DMS 273 (cell line): ENCODE measurements around the gene ACER3.
"Not testable (repeated sequence)": the region's sequence is repeated elsewhere in the genome, so short reads cannot be mapped to it uniquely, and the experiment has no call there.

Experiments
- DNase-seq: peaks from one replicate; lab custom pipeline; 2025; ENCODE audit not compliant: unreplicated experiment; lab: John Stamatoyannopoulos, UW

ACER3 gene

GRCh38 chr11:76987203-76987602 is 126.5 kb downstream of the ACER3 start:
- no peak for DNase-seq

DNA sequence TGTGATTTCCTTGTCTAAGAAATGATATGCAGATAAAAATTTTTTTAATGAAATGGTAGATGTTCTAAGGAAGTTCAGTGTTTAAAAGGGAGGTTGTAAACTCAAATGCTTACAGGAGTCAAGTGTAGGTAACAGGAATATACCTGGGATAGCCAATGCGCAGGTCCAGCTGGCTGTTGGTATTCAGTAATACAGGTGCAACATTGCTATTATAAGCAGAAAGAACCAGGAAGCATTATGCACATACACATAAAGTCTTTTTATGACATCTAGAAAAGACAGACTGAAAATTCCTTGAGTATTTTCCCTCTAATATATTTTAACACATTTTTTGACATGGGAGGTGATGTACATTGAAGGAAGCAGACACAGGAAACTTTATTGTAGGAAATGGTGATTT is 129.9 kb downstream of the ACER3 start:
- no peak for DNase-seq

- no peak for DNase-seq
Observed at GRCh38 chr11:76995081-76995576, 134.4 kb downstream of the ACER3 start.

- no peak for DNase-seq
Observed at GRCh38 chr11:76997512-76997911, 136.8 kb downstream of the ACER3 start.

GRCh38 chr11:76999597-76999996 is 138.9 kb downstream of the ACER3 start:
- no peak for DNase-seq

DNA sequence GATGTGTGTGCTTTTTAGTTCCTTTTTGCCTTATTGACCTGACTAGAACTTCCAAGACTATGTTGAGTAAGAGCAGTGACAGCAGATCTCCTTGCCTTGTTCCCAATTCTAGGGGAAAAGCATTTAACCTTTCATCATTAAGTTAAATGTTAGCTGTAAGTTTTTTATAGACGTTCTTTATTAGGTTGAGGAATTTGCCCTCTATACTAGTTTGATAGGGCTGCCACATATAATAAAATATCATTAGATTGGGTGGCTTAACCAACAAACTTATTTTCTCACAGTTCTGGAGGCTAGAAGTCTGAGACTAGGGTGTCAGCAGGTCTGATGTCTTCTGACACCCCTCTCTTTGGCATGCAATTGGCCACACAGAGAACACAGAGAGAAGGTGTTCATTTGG is 140.9 kb downstream of the ACER3 start:
- no peak for DNase-seq

GRCh38 chr11:77002776-77003175 is 142.1 kb downstream of the ACER3 start:
- no peak for DNase-seq

GRCh38 chr11:77003963-77004362 is 143.2 kb downstream of the ACER3 start:
- DNase-seq = no peak

DNA sequence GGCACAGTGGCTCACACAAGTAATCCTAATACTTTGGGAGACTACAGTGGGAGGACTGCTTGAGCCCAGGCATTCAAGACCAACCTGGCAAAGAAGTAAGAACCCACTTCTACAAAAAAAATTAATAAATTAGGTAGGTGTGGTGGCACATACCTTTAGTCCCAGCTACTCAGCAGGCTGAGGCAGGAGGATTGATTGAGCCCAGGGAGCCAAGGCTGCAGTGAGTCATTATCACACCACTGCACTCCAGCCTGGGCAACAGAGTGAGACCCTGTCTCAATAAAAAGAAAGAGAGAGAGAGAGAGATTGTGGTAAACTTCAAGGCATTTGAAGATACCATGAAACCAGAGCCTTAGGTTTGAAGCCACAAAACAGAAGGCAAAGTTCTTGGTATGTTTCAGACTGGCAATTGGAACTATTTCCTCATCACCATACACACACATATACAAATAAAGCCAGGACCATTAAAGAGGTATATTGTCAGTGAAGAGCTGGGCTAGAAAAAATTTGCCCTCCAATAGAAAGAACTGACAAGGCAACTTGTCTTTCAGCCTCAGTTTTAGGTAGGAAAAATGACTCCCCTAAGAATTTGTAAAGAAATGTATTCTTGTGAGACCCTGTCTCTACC is 148.9 kb downstream of the ACER3 start:
- no peak for DNase-seq

DNA sequence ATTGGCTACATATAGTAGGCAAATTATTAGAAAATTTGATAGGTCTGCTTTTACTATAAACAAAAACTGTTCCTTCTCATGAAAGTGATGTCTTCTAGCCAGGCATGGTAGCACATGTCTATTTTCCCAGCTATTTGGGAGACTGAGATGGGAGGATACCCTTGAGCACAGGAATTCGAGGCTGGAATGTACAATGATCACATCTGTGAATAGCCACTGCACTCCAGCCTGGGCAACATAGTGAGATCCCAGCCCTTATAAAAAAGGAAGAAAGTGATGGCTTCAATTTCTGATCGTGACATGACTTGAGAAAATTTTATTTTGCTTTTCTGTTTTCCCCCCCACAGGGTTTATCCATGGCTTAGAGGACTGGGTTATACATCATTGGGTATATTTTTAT is 154.0 kb downstream of the ACER3 start:
- DNase-seq = no peak

- not testable (repeated sequence) for DNase-seq
Observed at GRCh38 chr11:77018396-77018924, 157.7 kb downstream of the ACER3 start.

- no peak for DNase-seq
Observed at GRCh38 chr11:77019976-77020595, 159.4 kb downstream of the ACER3 start.

DNA sequence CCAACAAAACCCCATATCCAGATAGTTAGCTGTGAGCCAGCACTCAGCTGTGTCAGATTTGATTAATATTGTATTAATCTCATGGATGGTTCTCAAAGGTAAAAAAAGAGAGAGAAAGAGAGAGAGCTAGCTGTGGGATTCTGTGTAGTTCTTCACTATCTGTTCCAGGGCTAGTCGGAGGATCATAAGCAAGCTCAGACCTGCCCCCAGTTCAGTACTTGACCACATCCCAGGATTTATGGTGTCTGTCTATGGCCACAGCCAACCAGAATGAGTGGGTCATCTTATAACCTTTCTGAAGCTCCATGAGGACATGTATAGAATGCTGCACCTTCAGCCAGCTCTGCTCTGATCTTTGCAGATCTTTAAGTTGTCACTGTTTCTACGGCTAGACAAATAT is 160.0 kb downstream of the ACER3 start:
- DNase-seq = no peak

DNA sequence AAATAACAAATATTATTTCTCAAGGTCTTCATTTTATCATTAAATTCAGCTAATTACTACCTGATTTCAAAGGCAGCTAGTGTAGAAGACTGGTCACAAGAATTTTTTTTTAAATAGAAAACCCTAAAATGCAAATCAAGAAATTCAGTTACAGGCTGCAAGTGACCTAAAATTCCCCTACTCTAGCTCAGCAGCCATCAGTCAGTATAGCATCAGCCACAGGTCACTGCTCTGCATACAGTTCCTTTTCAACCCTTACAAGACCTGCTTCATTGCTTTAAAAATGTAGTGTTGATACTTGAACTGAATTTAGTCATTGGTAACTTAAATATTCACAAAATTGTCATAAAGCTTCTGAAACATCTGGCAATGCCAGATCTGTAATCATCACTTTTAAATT is 164.0 kb downstream of the ACER3 start:
- DNase-seq = no peak

- no peak for DNase-seq
Observed at GRCh38 chr11:77026221-77026620, 165.5 kb downstream of the ACER3 start.

GRCh38 chr11:77026743-77027142 is 166.0 kb downstream of the ACER3 start:
- DNase-seq = peak; percentile 30

DNA sequence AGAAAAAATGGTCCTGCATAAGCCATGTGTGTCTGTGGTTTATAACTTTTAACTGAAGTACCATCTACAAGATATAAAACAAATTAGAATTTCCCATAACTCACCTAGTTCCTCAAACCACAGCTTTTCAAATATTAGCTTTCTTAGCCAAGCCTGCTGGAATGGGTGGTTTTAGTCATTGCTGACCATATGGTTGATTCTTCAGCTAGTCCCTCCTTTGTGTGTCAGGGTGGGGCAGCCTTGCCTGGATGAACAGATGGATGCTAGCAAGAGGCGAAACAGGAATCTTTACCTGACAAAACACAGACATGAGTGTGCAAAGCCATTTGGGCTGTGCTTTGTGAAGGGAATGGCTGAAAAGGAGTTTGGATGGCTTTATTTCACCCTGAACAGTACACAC is 166.6 kb downstream of the ACER3 start:
- peak; percentile 71 for DNase-seq

- DNase-seq = no peak
Observed at GRCh38 chr11:77029829-77030228, 169.1 kb downstream of the ACER3 start.

- DNase-seq = no peak
Observed at GRCh38 chr11:77030834-77031414, 170.2 kb downstream of the ACER3 start.

GRCh38 chr11:77031599-77031998 is 170.9 kb downstream of the ACER3 start:
- no peak for DNase-seq

GRCh38 chr11:77035039-77035438 is 174.3 kb downstream of the ACER3 start:
- DNase-seq = no peak

DNA sequence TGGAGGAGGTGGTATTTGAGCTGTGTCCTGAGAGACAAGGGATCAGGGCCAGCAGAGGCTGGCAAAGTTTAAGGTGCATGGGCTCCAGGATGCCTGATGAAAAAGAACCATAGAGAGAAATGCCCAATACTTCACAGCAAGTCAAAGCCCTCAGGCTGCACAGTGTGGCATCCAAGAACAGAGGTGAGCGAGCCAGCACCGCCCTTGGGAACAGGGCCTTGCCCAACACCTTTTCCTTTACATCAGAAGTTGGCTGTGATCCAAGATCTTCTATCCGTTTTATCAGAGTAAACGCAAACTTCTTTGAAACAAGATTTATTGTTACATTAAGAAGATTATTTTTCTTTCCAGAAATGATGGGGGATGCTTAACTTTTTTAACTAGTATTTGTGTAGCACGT is 174.9 kb downstream of the ACER3 start:
- peak; percentile 3 for DNase-seq
